Renal cortex interstitium (tissue), 11 donors: Measurements from ENCODE around the gene BHLHE40. TPM values are rescaled to one million over a fixed set of nuclear protein-coding genes. Genes with fewer than 3 reads are reported as not detected.
"Not testable (repeated sequence)": the region's sequence is repeated elsewhere in the genome, so short reads cannot be mapped to it uniquely, and the experiment has no call there.

Experiments used
- DNase-seq, 11 donors: peaks; one replicate each; pipeline ENCODE4 v3.0.0-alpha.2; 2013; ENCODE audit warnings: low read depth in 9 of 11, low spot score in 4 of 11; ENCODE audit errors: extremely low read depth in 1 of 11
- polyA plus RNA-seq, 3 donors: library from polyadenylated mRNA; unstranded; fragments of 120-200 nt; gene quantifications; one replicate each; pipeline ENCODE4 v1.2.1, GENCODE V29; 2013; ENCODE audit not compliant: insufficient read length in 3 of 3

The BHLHE40 gene
- polyA plus RNA-seq, 3 donors, result 22.7 to 45.8 (median 25.8) TPM

DNA sequence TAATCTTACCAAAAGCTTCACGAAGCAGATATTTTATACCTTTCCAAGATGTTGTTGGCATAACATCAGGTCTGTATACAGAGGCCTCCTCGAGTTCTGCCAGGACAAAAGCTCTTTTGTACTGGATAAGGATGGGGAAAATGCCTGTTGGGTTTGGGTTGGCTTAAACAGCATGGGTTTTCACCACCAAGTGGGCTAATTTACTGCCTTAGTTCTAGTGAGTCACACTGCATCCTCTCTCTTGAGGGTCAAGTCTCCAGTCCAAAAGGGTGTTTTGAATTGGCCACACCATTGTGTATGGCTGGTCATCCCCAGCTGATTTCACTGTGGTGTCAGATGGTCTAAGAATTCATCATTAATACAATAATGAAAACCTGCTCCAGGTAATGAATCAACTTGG is 26.1 kb upstream of the BHLHE40 start:
- no peak for DNase-seq

DNA sequence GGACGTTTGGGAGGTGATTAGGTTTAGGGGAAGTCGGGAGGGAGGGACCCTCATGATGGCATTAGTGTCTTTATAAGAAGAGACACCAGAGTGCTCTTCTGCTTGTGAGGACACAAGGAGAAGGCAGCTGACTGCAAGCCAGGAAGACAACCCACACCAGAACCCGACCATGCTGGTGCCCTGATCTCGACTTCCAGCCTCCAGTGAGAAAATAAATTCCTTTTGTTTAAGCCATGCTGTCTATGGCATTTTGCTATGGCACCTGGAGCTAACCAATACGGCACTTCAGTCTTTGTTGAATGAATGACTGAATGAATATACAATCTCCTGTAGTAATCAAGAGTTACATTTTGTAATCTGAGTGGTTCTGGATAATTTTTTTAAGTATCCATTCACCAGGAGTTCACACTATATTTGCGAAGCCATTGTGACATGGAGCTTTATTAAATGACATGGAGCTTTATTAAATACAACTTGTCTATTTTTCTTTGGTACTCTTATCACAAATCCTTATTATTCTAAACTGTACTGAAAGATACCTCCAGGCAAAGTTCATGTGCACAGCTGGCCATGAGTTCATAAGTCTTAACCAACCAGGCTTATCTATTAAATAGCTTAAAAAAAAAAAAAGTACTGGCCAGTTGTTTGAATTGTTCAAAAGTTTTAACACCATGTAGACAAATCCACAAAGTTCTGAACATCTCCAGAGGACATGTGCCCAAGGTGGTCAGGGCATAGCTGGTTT is 24.8 kb upstream of the BHLHE40 start:
- no peak for DNase-seq

DNA sequence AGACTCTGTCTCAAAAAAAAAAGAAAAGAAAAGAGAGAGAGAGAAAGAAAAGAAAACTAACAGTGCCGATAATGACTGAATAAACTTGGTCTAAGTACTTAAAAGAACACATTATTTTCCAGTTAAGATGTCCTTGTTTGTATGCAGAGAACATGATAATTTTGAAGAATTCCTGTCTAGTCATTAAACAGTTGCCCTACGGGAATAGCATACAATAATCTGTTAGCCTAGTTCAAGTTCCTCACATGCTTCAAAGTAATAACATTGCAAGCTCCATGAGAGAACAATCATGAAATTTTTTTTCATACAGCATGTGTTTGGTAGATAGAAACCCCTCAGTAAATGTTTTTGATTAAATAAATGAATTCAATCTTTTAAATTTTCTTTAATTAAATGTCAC is 23.1 kb upstream of the BHLHE40 start:
- DNase-seq, result no peak

GRCh38 chr3:4956738-4957137 is 22.5 kb upstream of the BHLHE40 start:
- DNase-seq, result no peak

- DNase-seq, result no peak
Observed at GRCh38 chr3:4957978-4958377, 21.3 kb upstream of the BHLHE40 start.

GRCh38 chr3:4959180-4959579 is 20.1 kb upstream of the BHLHE40 start:
- no peak for DNase-seq

- not testable (repeated sequence) for DNase-seq
Observed at GRCh38 chr3:4961865-4962264, 17.4 kb upstream of the BHLHE40 start.

- DNase-seq, result no peak
Observed at GRCh38 chr3:4963669-4964570, 15.3 kb upstream of the BHLHE40 start.

DNA sequence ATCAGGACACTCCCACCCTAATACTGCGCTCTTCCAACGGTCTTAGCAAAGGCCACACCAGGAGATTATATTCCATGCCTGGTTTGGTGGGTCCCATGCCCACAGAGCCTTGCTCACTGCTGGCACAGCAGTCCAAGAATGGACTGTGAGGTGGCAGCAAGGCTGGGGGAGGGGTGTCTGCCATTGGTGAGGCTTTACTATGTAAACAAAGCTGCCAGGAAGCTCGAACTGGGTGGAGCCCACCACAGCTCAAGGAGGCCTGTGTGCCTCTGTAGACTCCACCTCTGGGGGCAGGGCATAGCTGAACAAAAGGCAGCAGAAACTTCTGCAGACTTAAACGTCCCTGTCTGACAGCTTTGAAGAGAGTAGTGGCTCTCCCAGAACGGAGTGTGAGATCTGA is 13.2 kb upstream of the BHLHE40 start:
- DNase-seq, result not testable (repeated sequence)

DNA sequence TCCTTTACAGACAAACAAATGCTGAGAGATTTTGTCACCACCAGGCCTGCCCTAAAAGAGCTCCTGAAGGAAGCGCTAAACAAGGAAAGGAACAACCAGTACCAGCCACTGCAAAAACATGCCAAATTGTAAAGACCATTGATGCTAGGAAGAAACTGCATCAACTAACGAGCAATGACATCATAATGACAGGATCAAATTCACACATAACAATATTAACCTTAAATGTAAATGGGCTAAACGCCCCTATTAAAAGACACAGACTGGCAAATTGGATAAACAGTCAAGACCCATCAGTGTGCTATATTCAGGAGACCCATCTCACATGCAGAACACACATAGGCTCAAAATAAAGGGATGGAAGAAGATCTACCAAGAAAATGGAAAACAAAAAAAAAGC is 11.6 kb upstream of the BHLHE40 start:
- not testable (repeated sequence) for DNase-seq

- DNase-seq, result not testable (repeated sequence)
Observed at GRCh38 chr3:4971437-4971836, 7.8 kb upstream of the BHLHE40 start.

GRCh38 chr3:4971838-4972237 is 7.4 kb upstream of the BHLHE40 start:
- no peak for DNase-seq

GRCh38 chr3:4972652-4973643 is 6.3 kb upstream of the BHLHE40 start:
- no peak for DNase-seq

- no peak for DNase-seq
Observed at GRCh38 chr3:4974154-4974553, 5.1 kb upstream of the BHLHE40 start.

- no peak for DNase-seq
Observed at GRCh38 chr3:4976109-4976508, 3.1 kb upstream of the BHLHE40 start.

GRCh38 chr3:4977001-4977852 is 2.0 kb upstream of the BHLHE40 start:
- peak in 4 of 11 donors; percentile 67 to 71 (median 68) for DNase-seq

DNA sequence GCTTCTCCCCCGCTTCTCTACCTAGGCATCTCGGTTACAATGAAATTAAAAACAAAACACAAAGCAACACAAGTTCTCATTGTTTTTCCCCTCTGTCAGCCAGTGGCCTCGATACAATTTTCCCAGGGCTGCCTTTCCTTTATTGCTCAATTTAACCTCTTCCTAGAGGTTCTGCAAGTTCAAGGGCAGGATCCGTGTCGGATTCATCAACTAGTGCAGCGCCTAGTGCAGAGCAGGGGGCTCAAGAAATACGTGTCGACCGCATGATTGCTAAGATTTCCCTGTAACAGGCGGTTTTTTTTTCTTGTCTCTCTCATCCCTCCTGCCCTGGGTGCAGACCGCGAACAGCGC is 1.4 kb upstream of the BHLHE40 start:
- peak in 1 of 11 donors; percentile 58 for DNase-seq
